Stomach (tissue), 4 donors: ENCODE measurements around the gene SORCS2.

Experiments used
- POLR2A ChIP-seq, 4 donors: fragments of 450-650 bp; IDR thresholded peaks; one replicate each; pipeline ENCODE4 v1.6.1; 2016; ENCODE audit warnings: antibody characterized with exemption in 4 of 4, control low read depth in 2 of 4, mild to moderate bottlenecking in 1 of 4, moderate library complexity in 1 of 4
- TF ChIP-seq, protein P1 (sequence below), 7 experiments: fragments of 450-650 bp in 4 of 7; fragments of 200-600 bp in 3 of 7; sonication (generic) in 3 of 7; IDR thresholded peaks; one replicate each; pipeline ENCODE4 v1.5.1; 2016 to 2019; ENCODE audit warnings: antibody characterized with exemption in 7 of 7, control low read depth in 2 of 7, mild to moderate bottlenecking in 1 of 7

DNA sequence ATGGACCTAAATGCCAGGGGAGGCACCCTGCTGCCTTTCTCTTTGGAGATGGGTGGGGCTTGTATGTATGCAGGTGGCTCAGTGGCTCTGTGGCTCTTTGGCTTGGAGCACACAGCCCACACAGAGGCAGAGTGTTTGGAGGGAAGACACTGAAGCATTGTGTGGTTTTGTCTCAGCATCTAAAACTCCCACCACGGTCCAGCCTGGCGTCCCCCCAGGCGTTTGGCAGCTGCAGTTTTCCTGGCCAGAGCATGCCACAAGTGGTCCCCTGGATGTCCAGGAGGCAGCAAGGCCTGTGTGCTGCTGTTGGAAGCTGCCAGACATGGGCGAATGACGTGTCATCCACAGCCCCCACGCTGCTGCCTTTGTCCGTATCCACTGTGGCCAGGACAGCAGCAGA is 274.6 kb downstream of the SORCS2 start:
- TF ChIP-seq POLR2A (IDR thresholded peaks at IDR 0.05): no peak
- TF ChIP-seq, protein P1, sequence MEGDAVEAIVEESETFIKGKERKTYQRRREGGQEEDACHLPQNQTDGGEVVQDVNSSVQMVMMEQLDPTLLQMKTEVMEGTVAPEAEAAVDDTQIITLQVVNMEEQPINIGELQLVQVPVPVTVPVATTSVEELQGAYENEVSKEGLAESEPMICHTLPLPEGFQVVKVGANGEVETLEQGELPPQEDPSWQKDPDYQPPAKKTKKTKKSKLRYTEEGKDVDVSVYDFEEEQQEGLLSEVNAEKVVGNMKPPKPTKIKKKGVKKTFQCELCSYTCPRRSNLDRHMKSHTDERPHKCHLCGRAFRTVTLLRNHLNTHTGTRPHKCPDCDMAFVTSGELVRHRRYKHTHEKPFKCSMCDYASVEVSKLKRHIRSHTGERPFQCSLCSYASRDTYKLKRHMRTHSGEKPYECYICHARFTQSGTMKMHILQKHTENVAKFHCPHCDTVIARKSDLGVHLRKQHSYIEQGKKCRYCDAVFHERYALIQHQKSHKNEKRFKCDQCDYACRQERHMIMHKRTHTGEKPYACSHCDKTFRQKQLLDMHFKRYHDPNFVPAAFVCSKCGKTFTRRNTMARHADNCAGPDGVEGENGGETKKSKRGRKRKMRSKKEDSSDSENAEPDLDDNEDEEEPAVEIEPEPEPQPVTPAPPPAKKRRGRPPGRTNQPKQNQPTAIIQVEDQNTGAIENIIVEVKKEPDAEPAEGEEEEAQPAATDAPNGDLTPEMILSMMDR (IDR thresholded peaks at IDR 0.05): no peak
